B cell (primary cell): ENCODE results near the gene MAPKAPK3. TPM values are rescaled to one million over a fixed set of nuclear protein-coding genes. Genes with fewer than 3 reads are reported as not detected.
A peak's percentile ranks its signal among the peaks of the same experiment; 100 is the strongest.

ENCODE experiments used
- ATAC-seq: fragments of 200-7000 bp; cut with Tn5 transposase; one replicate; pipeline ENCODE4 v1.10.0; 2021; ENCODE audit warnings: low read depth, mild to moderate bottlenecking, moderate number of reproducible peaks, moderate library complexity
- CTCF ChIA-PET: fragments of 350-600 bp; sonication (Branson Sonifier 250); formaldehyde crosslinking; loops from one replicate; lab custom pipeline; 2021; ENCODE audit warnings: antibody characterized with exemption, inconsistent platforms; lab: Charles Lee
- POLR2A ChIA-PET: fragments of 350-600 bp; sonication (Branson Sonifier 250); formaldehyde crosslinking; loops from one replicate; lab custom pipeline; 2021; ENCODE audit warnings: antibody characterized with exemption; lab: Charles Lee
- DNase-seq: peaks from one replicate; pipeline ENCODE4 v3.0.0; 2013
- H2AFZ ChIP-seq: 2 replicates; pipeline ENCODE4 v1.6.1; 2012; ENCODE audit warnings: mild to moderate bottlenecking, low read depth, low read length; ENCODE audit not compliant: insufficient read depth, poor library complexity, severe bottlenecking
- H3K27ac ChIP-seq, 2 donors: 1 replicate in 1 of 2; 2 replicates in 1 of 2; pipeline ENCODE4 v1.5.1; 2012 to 2013; ENCODE audit warnings: low read length in 2 of 2, mild to moderate bottlenecking in 2 of 2, moderate library complexity in 1 of 2
- H3K27me3 ChIP-seq, 4 experiments: fragments of 200-600 bp in 1 of 4; sonication (generic) in 1 of 4; replicated peaks in 1 of 4; 1 replicate in 2 of 4; 2 replicates in 2 of 4; pipeline versions ENCODE4 v1.6.1 to v1.7.0; 2013 to 2016; ENCODE audit warnings: low read length in 3 of 4, mild to moderate bottlenecking in 2 of 4, mixed read lengths in 1 of 4, moderate library complexity in 1 of 4; ENCODE audit not compliant: insufficient read depth in 4 of 4, control insufficient read depth in 3 of 4; ENCODE audit errors: control extremely low read depth in 1 of 4
- H3K36me3 ChIP-seq, 2 experiments: replicated peaks in 1 of 2; 1 replicate in 1 of 2; 2 replicates in 1 of 2; pipeline versions ENCODE4 v1.6.1 to v1.7.1; 2013; ENCODE audit warnings: low read length in 1 of 2; ENCODE audit not compliant: insufficient read depth in 2 of 2, control insufficient read depth in 1 of 2; ENCODE audit errors: control extremely low read depth in 1 of 2, extremely low read depth in 1 of 2
- H3K4me1 ChIP-seq, 2 donors: fragments of 200-600 bp in 1 of 2; sonication (generic) in 1 of 2; 1 replicate in 1 of 2; 2 replicates in 1 of 2; pipeline versions ENCODE4 v1.5.1 to v1.6.1; 2013 to 2017; ENCODE audit warnings: low read length in 2 of 2; ENCODE audit not compliant: control insufficient read depth in 2 of 2, insufficient read depth in 2 of 2
- H3K4me2 ChIP-seq: replicated peaks from 2 replicates; pipeline ENCODE3; 2012; ENCODE audit warnings: mild to moderate bottlenecking, low read depth, low read length; ENCODE audit not compliant: poor library complexity, severe bottlenecking
- H3K4me3 ChIP-seq, 5 experiments: fragments of 200-600 bp in 1 of 5; sonication (generic) in 1 of 5; 1 replicate in 3 of 5; 2 replicates in 2 of 5; pipeline versions ENCODE4 v1.5.1 to v1.7.0; 2011 to 2016; ENCODE audit warnings: low read length in 4 of 5, mild to moderate bottlenecking in 4 of 5, low read depth in 2 of 5, control low read depth in 1 of 5, moderate library complexity in 1 of 5; ENCODE audit not compliant: insufficient read depth in 1 of 5; ENCODE audit errors: control extremely low read depth in 1 of 5, extremely low read depth in 1 of 5
- H3K79me2 ChIP-seq: fragments of 200-600 bp; sonication (generic); one replicate; pipeline ENCODE4 v1.6.0; 2016; ENCODE audit warnings: low read length; ENCODE audit not compliant: control insufficient read depth, insufficient read depth
- H3K9ac ChIP-seq: fragments of 200-600 bp; sonication (generic); 2 replicates; pipeline ENCODE4 v1.6.1; 2017; ENCODE audit warnings: mild to moderate bottlenecking, low read length, moderate library complexity
- H3K9me3 ChIP-seq, 3 donors: one replicate each; pipeline versions ENCODE4 v1.6.1 to v1.7.1; 2013; ENCODE audit warnings: low read length in 2 of 3; ENCODE audit not compliant: control insufficient read depth in 2 of 3, insufficient read depth in 1 of 3; ENCODE audit errors: control extremely low read depth in 1 of 3
- H4K20me1 ChIP-seq: 2 replicates; pipeline ENCODE4 v1.6.0; 2012; ENCODE audit warnings: mild to moderate bottlenecking, low read length; ENCODE audit not compliant: insufficient read depth, control insufficient read depth, poor library complexity, severe bottlenecking
- H3K27ac Mint-ChIP-seq: one replicate; pipeline ENCODE4 v1.8.0; 2021; ENCODE audit warnings: mixed read lengths
- H3K27me3 Mint-ChIP-seq: one replicate; pipeline ENCODE4 v1.8.0; 2021; ENCODE audit warnings: mixed read lengths
- H3K4me1 Mint-ChIP-seq: one replicate; pipeline ENCODE4 v1.8.0; 2021; ENCODE audit warnings: mixed read lengths
- H3K4me3 Mint-ChIP-seq: one replicate; pipeline ENCODE4 v1.8.0; 2021; ENCODE audit warnings: mixed read lengths
- H3K9me3 Mint-ChIP-seq: one replicate; pipeline ENCODE4 v1.8.0; 2022; ENCODE audit warnings: mixed read lengths; ENCODE audit not compliant: insufficient read depth
- CTCF ChIP-seq: fragments of 200-600 bp; IDR thresholded peaks from one replicate; pipeline ENCODE4 v1.8.0; 2022; ENCODE audit warnings: antibody characterized with exemption, mild to moderate bottlenecking
- EZH2 ChIP-seq: IDR thresholded peaks from 2 replicates; pipeline ENCODE4 v1.6.1; 2012; ENCODE audit warnings: borderline replicate concordance, low read depth, mild to moderate bottlenecking, moderate library complexity, low read length; ENCODE audit not compliant: insufficient read depth, poor library complexity, severe bottlenecking
- WGBS: methylation state at CpG from one replicate; pipeline ENCODE4 v1.1.5; 2013; ENCODE audit warnings: missing lambda C conversion rate; ENCODE audit not compliant: insufficient coverage; 5-methylcytosine and 5-hydroxymethylcytosine counted together
- intact Hi-C: fragments of 100-400 bp; cut with micrococcal nuclease; formaldehyde crosslinking; loops from one replicate; pipeline ENCODE4 v1.10.0; 2022
- polyA plus RNA-seq: library from polyadenylated mRNA; depleted of rRNA; stranded (reverse); fragments of >200 nt; gene quantifications from 2 replicates; pipeline ENCODE4 v1.2.3, GENCODE V29; 2012
- total RNA-seq, 2 donors: library from RNA; stranded (reverse); fragments of 120-200 nt in 1 of 2; gene quantifications; 1 replicate in 1 of 2; 2 replicates in 1 of 2; pipeline versions ENCODE4 v1.2.3 to v1.2.4, GENCODE V29; 2013 to 2022

The MAPKAPK3 gene
- total and polyA plus RNA-seq, 2 donors (not counting 1 experiment from before 2014, with no cell fraction given): 17.8 to 18.8 TPM

GRCh38 chr3:50610992-50611463 lies 5.9 kb upstream of the MAPKAPK3 start:
- no peak for DNase-seq
- H3K36me3 ChIP-seq: peaks cover 0 to 4% of the 10 kb centered on the region in 2 experiments
- H2AFZ ChIP-seq: peak overlapping the region; percentile 83
- H3K27me3 ChIP-seq: no peaks in the 10 kb centered on the region
- TF ChIP-seq CTCF: no peak
- TF ChIP-seq EZH2: no peak
- peaks cover 38% of the 10 kb centered on the region for H3K4me1 Mint-ChIP-seq
- H3K4me3 ChIP-seq: peak overlapping the region in 4 of 5 experiments; percentile 67 to 86 (median 78)
- H4K20me1 ChIP-seq: no peaks in the 10 kb centered on the region
- ATAC-seq: no peak
- peak overlapping the region; percentile 89 for H3K4me2 ChIP-seq
- intact Hi-C loops: loop anchor here (5.0 to 10.0 kb wide), 3 partner anchors 174 to 1184 kb away; partner anchors contain the start of gene ZMYND10
- CTCF ChIA-PET: interaction anchor here (1.0 to 17.6 kb wide), 12 partner anchors 11 to 1059 kb away, joined by 3 to 541 read pairs (median 6); partner anchors contain the start of genes C3orf18, HEMK1 and MANF
- H3K4me1 ChIP-seq: peaks cover 24 to 35% of the 10 kb centered on the region in 2 donors
- WGBS: 4% methylated on average over 10 of the region's 10 CpGs
- H3K4me3 Mint-ChIP-seq: peak overlapping the region; percentile 90
- POLR2A ChIA-PET: interaction anchor here (1.2 to 2.8 kb wide), 4 partner anchors 10 to 44 kb away, joined by 8 to 38 read pairs (median 14); partner anchors contain the start of genes C3orf18 and HEMK1
- H3K9me3 ChIP-seq: no peaks in the 10 kb centered on the region
- H3K79me2 ChIP-seq: peaks cover 26% of the 10 kb centered on the region
- peak overlapping the region; percentile 80 for H3K27ac Mint-ChIP-seq
- peak overlapping the region; percentile 77 for H3K9ac ChIP-seq
- no peaks in the 10 kb centered on the region for H3K9me3 Mint-ChIP-seq
- H3K27ac ChIP-seq: peak overlapping the region; percentile 11 to 65
- H3K27me3 Mint-ChIP-seq: no peaks in the 10 kb centered on the region
